GM19452 (cell line): ENCODE data around the gene EFHC1.
A peak's percentile ranks its signal among the peaks of the same experiment; 100 is the strongest.
"Not testable (repeated sequence)": the region's sequence is repeated elsewhere in the genome, so short reads cannot be mapped to it uniquely, and the experiment has no call there.

Source experiments
- ATAC-seq: cut with Tn5 transposase; IDR thresholded peaks from one replicate; pipeline ENCODE4 v1.9.1; 2021; ENCODE audit not compliant: unreplicated experiment

The EFHC1 gene

GRCh38 chr6:52399511-52400312, 20.4 kb upstream of the EFHC1 start:
- ATAC-seq: peak; percentile 59

- no peak for ATAC-seq
Observed at GRCh38 chr6:52400313-52401041, 19.7 kb upstream of the EFHC1 start.

- ATAC-seq: no peak
Observed at GRCh38 chr6:52403086-52403485, 17.1 kb upstream of the EFHC1 start.

- no peak for ATAC-seq
Observed at GRCh38 chr6:52403627-52404026, 16.5 kb upstream of the EFHC1 start.

GRCh38 chr6:52405243-52405642, 14.9 kb upstream of the EFHC1 start:
- ATAC-seq: no peak

- peak; percentile 71 for ATAC-seq
Observed at GRCh38 chr6:52407467-52407866, 12.7 kb upstream of the EFHC1 start.

GRCh38 chr6:52409499-52409898, 10.6 kb upstream of the EFHC1 start:
- ATAC-seq: no peak

- ATAC-seq: no peak
Observed at GRCh38 chr6:52410979-52411378, 9.2 kb upstream of the EFHC1 start.

- ATAC-seq: no peak
Observed at GRCh38 chr6:52411911-52412310, 8.2 kb upstream of the EFHC1 start.

GRCh38 chr6:52415333-52415732, 4.8 kb upstream of the EFHC1 start:
- ATAC-seq: no peak

- ATAC-seq: no peak
Observed at GRCh38 chr6:52415917-52416628, 4.1 kb upstream of the EFHC1 start.

- no peak for ATAC-seq
Observed at GRCh38 chr6:52416629-52417151, 3.5 kb upstream of the EFHC1 start.

- ATAC-seq: no peak
Observed at GRCh38 chr6:52417675-52418111, 2.4 kb upstream of the EFHC1 start.

- no peak for ATAC-seq
Observed at GRCh38 chr6:52418606-52419005, 1.5 kb upstream of the EFHC1 start.

- ATAC-seq: no peak
Observed at GRCh38 chr6:52420668-52421358, 671 bp downstream of the EFHC1 start.

- ATAC-seq: no peak
Observed at GRCh38 chr6:52422156-52422555, 2.0 kb downstream of the EFHC1 start.

GRCh38 chr6:52423448-52423847, 3.3 kb downstream of the EFHC1 start:
- ATAC-seq: no peak

- ATAC-seq: no peak
Observed at GRCh38 chr6:52423971-52424381, 3.8 kb downstream of the EFHC1 start.

GRCh38 chr6:52424513-52424912, 4.4 kb downstream of the EFHC1 start:
- ATAC-seq: no peak

- ATAC-seq: no peak
Observed at GRCh38 chr6:52426667-52427066, 6.5 kb downstream of the EFHC1 start.

- not testable (repeated sequence) for ATAC-seq
Observed at GRCh38 chr6:52433294-52433693, 13.2 kb downstream of the EFHC1 start.
